Astrocyte of the spinal cord (primary cell): ENCODE results near the gene DEPDC1.

ENCODE experiments used
- DNase-seq: peaks from one replicate; pipeline ENCODE4 v3.0.0; 2011; ENCODE audit warnings: low read depth, low spot score
- H3K4me3 ChIP-seq: 2 replicates; pipeline ENCODE4 v1.5.1; 2011; ENCODE audit warnings: low read depth, mild to moderate bottlenecking, low read length, moderate library complexity
- in situ Hi-C: cut with HindIII; loops from 2 replicates; pipeline ENCODE4 v1.10.0; 2017; ENCODE audit warnings: low sequenced_read_pairs
- TF ChIP-seq, protein P1 (sequence below): IDR thresholded peaks from 2 replicates; pipeline ENCODE4 v1.5.1; 2012; ENCODE audit warnings: low read depth, mild to moderate bottlenecking, low read length, inconsistent platforms

The DEPDC1 gene

DNA sequence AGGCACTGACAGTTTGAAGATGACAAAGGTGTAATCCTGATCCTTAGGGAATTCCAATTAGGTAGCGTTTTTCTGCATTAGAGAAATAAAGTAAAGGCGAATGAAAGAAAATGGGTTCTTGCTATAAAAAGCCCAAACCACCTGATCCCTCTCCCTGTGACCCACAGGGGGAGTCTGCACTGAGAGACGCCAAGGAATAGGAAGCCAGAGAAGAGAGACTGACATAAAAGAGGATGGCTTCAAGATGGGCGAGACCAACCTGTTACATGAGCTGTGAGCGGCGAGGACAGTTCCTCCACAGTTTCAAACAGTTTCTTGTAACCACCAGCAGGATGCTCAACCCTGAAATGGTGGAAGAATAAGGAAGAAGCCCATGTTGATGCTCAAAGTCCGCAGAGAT is 48.5 kb downstream of the DEPDC1 start:
- no peak for DNase-seq
- TF ChIP-seq, protein P1, sequence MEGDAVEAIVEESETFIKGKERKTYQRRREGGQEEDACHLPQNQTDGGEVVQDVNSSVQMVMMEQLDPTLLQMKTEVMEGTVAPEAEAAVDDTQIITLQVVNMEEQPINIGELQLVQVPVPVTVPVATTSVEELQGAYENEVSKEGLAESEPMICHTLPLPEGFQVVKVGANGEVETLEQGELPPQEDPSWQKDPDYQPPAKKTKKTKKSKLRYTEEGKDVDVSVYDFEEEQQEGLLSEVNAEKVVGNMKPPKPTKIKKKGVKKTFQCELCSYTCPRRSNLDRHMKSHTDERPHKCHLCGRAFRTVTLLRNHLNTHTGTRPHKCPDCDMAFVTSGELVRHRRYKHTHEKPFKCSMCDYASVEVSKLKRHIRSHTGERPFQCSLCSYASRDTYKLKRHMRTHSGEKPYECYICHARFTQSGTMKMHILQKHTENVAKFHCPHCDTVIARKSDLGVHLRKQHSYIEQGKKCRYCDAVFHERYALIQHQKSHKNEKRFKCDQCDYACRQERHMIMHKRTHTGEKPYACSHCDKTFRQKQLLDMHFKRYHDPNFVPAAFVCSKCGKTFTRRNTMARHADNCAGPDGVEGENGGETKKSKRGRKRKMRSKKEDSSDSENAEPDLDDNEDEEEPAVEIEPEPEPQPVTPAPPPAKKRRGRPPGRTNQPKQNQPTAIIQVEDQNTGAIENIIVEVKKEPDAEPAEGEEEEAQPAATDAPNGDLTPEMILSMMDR, result no peak
- in situ Hi-C loops, result no loop called here
- no peak overlapping the region for H3K4me3 ChIP-seq

DNA sequence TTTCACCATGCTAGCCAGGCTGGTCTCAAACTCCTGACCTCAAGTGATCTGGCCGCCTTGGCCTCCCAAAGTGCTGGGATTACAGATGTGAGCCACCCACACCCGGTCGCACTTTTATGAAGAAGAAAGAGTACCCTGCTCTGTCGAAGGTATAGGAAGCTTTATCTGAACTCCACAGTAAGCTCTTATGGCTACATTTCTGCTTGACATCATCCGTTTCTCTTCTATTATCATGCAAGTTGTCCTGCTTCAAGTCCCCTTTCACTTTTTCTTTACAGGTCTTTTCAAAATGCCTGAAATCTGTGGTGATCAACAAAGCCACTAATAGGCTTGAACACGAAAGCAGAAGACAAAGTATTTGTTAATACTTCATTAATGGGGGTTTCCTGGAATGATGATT is 51.2 kb downstream of the DEPDC1 start:
- TF ChIP-seq, protein P1, result no peak
- H3K4me3 ChIP-seq, result no peak overlapping the region
- in situ Hi-C loops, result no loop called here
- DNase-seq, result no peak

DNA sequence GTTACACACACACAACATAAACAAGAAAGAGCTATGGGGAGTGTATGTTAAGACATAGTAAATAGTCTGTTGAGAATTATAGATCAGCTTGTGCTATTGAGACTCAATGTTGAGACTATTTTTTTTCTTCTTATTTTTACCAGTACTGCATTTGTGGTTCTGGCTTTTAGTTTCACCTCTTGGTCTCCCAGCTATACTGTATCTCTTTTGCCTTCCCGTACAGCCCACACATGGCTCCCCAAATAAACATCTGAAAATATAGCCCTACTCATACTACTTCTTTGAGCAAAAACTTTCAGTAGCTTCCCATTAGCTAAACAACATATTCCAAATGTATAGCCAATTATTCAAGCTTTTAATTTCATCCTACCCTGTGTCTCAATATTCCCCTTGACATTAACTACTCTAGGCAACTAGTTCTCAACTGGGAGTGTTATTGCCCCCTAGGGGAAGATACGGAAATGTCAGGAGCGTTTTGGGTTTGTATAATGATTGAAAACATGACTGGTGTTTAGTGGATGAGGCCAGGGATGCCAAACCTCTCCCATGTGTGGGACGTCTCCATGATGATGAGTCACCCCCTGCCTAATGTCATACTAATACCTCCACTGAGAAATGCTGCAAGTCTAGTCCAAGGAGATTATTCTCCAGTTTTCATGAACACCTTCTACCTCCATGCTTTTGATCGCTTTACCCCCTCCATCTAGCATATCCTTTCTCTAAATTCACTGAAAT is 53.9 kb downstream of the DEPDC1 start:
- in situ Hi-C loops, result no loop called here
- TF ChIP-seq, protein P1, result peak; percentile 82
- H3K4me3 ChIP-seq, result no peak overlapping the region
- DNase-seq, result peak; percentile 61

DNA sequence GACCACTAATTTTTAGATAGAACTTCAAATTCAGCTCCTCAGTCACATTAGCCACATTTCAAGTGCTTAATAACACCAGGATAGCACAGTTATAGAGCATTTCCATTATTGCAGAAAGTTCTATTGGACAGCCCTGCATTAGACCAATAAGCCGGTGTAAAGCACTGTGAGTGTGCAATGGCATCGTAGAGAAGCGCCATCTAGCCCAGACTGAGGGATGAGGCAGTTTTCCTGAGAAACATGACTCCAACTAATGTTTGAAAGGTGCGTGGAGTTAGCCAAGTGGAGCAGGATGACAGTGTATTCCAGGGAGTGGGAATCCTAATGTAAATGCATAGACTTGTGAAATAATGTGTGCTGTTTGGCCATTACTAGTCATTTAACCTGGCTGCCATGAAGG is 54.9 kb downstream of the DEPDC1 start:
- no peak for DNase-seq
- in situ Hi-C loops, result no loop called here
- TF ChIP-seq, protein P1, result no peak
- no peak overlapping the region for H3K4me3 ChIP-seq

DNA sequence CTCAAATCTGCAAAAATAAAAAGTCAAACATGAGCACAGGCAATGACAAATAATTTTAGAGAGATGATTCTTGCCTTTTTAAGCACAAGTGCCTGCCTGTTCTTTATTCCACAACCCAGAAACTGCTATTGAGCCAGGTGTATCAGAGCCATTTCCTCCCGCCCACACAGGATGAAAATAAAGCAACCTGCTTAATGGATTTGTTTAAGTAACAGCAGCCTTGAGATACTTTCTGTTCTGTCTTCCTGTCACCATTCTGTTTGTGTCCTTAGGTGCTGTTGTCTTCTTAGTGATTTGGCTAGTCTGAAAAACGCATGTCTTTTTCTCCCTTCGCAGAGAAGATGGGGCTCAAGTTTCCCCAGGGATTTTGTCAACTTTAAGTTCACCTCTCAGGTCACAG is 58.6 kb downstream of the DEPDC1 start:
- in situ Hi-C loops, result no loop called here
- H3K4me3 ChIP-seq, result no peak overlapping the region
- DNase-seq, result no peak
- TF ChIP-seq, protein P1, result no peak

DNA sequence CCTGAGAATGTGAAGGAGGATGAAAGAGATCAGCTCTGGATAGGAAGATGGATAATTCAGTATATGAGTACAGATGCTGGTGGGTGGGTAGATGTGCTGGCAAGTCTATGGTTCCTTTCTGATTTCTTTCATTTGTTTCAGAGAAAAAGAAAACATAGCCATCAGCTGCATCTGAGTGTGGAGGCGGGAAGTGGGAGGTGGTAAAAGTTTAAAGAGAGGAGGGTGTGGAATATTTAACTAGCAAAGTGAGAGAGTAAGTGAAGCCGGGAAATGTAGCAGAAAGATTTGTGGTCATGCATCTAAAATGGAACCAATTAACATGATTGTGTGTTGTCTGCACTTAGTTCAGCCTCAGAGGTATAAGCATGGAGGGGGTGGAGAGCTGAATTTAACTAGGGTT is 63.5 kb downstream of the DEPDC1 start:
- no peak overlapping the region for H3K4me3 ChIP-seq
- TF ChIP-seq, protein P1, result no peak
- in situ Hi-C loops, result no loop called here
- no peak for DNase-seq
